Liver (tissue), 2 donors: Measurements from ENCODE around the gene HPD.

ENCODE experiments used
- JUND ChIP-seq, 2 donors: IDR thresholded peaks; 2 replicates each; pipeline ENCODE4 v1.6.1; 2016; ENCODE audit warnings: antibody characterized with exemption in 2 of 2
- REST ChIP-seq: IDR thresholded peaks from 2 replicates; pipeline ENCODE4 v1.6.1; 2016; ENCODE audit warnings: antibody characterized with exemption, mild to moderate bottlenecking
- SP1 ChIP-seq: IDR thresholded peaks from 2 replicates; pipeline ENCODE4 v1.6.1; 2018; ENCODE audit warnings: antibody characterized with exemption, mild to moderate bottlenecking
- TAF1 ChIP-seq: conservative IDR thresholded peaks from 2 replicates; pipeline ENCODE4 v1.6.1; 2016; ENCODE audit warnings: antibody characterized with exemption, mild to moderate bottlenecking
- donor health status: healthy.

GRCh38 chr12:121791671-121792551 lies 66.7 kb downstream of the HPD start:
- TF ChIP-seq REST (no peak), JUND (IDR thresholded peaks at IDR 0.05) (no peak), SP1 (no peak), TAF1 (no peak)
